Retinal pigment epithelial cell (primary cell): Measurements from ENCODE around the gene DZIP1.
"Not testable (repeated sequence)": the region's sequence is repeated elsewhere in the genome, so short reads cannot be mapped to it uniquely, and the experiment has no call there.

Source experiments
- DNase-seq: peaks from one replicate; pipeline ENCODE4 v3.0.0-alpha.2; 2010; ENCODE audit warnings: low read depth
- H3K4me3 ChIP-seq: 2 replicates; pipeline ENCODE4 v1.5.1; 2011; ENCODE audit warnings: mild to moderate bottlenecking, low read length, control low read depth, moderate library complexity
- TF ChIP-seq, protein P1 (sequence below): conservative IDR thresholded peaks from 2 replicates; pipeline ENCODE4 v1.5.1; 2011; ENCODE audit warnings: low read depth, low read length, control low read depth, inconsistent platforms

The DZIP1 gene

GRCh38 chr13:95579303-95579702 is 65.2 kb downstream of the DZIP1 start:
- H3K4me3 ChIP-seq = no peak overlapping the region
- no peak for DNase-seq
- TF ChIP-seq, protein P1, sequence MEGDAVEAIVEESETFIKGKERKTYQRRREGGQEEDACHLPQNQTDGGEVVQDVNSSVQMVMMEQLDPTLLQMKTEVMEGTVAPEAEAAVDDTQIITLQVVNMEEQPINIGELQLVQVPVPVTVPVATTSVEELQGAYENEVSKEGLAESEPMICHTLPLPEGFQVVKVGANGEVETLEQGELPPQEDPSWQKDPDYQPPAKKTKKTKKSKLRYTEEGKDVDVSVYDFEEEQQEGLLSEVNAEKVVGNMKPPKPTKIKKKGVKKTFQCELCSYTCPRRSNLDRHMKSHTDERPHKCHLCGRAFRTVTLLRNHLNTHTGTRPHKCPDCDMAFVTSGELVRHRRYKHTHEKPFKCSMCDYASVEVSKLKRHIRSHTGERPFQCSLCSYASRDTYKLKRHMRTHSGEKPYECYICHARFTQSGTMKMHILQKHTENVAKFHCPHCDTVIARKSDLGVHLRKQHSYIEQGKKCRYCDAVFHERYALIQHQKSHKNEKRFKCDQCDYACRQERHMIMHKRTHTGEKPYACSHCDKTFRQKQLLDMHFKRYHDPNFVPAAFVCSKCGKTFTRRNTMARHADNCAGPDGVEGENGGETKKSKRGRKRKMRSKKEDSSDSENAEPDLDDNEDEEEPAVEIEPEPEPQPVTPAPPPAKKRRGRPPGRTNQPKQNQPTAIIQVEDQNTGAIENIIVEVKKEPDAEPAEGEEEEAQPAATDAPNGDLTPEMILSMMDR = no peak

DNA sequence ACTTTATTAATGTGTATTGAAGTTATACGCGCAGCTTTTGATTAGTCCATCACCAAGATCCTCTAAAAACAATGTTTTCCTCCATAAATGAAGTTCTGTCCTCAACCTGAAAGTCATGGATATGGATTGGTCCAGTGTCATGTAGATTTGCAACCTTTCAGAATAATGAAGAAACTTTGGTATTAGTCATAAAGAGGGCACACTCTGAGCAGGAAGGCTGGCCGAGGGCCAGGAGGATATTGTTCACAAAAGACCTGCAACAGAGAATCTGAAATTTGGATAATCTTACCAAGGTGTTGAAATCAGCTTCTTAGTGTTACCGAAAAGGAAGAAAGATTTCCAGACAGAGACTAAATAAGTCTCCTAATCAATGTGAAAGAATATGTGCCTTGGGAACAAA is 71.3 kb downstream of the DZIP1 start:
- H3K4me3 ChIP-seq = no peak overlapping the region
- TF ChIP-seq, protein P1 = no peak
- DNase-seq = no peak

- TF ChIP-seq, protein P1 = no peak
- DNase-seq = no peak
- no peak overlapping the region for H3K4me3 ChIP-seq
Observed at GRCh38 chr13:95571941-95572340, 72.6 kb downstream of the DZIP1 start.

- TF ChIP-seq, protein P1 = no peak
- H3K4me3 ChIP-seq = no peak overlapping the region
- no peak for DNase-seq
Observed at GRCh38 chr13:95570016-95570415, 74.5 kb downstream of the DZIP1 start.

DNA sequence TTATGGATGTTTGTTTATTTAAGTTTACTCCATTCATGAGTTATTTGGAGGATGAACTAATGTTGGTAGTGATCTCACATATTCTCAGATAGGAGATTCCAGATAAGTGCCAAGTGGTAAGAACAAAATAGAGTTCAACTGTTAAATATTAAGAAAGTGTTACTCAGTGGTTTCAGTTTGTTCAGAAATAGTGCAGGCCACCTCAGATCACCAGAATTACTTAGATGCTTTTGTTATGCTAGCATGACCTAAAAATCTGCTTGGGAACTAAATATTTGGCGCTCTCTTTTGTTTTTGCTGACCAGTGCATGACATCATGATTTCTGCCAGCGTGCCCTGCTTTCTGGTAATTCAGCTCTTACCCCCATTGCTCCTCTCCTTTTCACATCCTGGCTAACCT is 76.4 kb downstream of the DZIP1 start:
- DNase-seq = no peak
- TF ChIP-seq, protein P1 = no peak
- H3K4me3 ChIP-seq = no peak overlapping the region

GRCh38 chr13:95565758-95566157 is 78.7 kb downstream of the DZIP1 start:
- H3K4me3 ChIP-seq, DNase-seq: not testable (repeated sequence)

GRCh38 chr13:95564733-95565291 is 79.7 kb downstream of the DZIP1 start:
- no peak overlapping the region for H3K4me3 ChIP-seq
- TF ChIP-seq, protein P1 = no peak
- no peak for DNase-seq

DNA sequence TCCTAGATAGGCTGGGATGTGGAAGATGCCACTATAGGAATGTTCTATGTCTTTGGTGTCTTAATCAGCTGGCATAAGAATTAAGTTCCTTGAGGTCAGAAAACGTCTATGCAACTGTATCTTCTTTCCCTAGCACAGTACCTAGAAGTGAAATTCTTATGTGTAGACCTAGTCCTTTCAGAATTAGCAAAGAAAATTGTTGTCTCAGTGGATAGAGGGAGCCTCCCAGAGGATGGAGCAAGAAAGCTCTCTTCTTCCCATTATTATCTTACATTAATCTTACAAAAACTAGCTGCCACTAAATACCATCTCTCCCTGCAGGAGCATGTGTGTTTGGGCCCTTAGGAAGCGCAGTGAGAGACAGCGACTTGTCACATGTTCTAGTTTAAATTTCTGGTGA is 80.4 kb downstream of the DZIP1 start:
- DNase-seq = no peak
- H3K4me3 ChIP-seq = no peak overlapping the region
- TF ChIP-seq, protein P1 = peak; percentile 3
